ENCODE data around the gene GRAP2.
"Not testable (repeated sequence)": the region's sequence is repeated elsewhere in the genome, so short reads cannot be mapped to it uniquely, and the experiment has no call there.

The GRAP2 gene

DNA sequence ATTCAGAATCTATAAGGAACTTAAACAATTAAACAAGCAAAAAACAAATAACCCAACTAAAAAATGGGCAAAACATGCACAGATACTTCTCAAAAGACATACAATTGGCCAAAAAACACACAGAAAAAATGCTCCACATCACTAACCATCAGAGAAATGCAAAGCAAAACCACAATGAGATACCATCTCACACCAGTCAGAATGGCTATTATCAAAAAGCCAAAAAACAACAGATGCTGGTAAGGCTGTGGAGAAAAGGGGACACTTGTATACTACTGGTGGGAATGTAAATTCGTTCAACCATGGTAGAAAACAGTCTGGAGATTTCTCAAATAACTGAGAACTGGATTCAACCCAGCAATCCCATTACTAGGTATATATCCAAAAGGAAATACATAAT, 32.1 kb upstream of the GRAP2 start:
- Histone ChIP-seq H3K79me2 (ENCODE audit: control insufficient read depth, insufficient read depth, low read length) (no peaks in the 10 kb centered on the region), H3K27me3 (ENCODE audit: insufficient read depth, low read length, poor library complexity) (no peaks in the 10 kb centered on the region), H3K36me3 (ENCODE audit: control insufficient read depth, insufficient read depth, low read length) (no peaks in the 10 kb centered on the region), H3K27ac (ENCODE audit: low read depth, low read length) (no peak overlapping the region), H3K4me2 (ENCODE audit: low read length) (no peak overlapping the region), H3K79me1 (ENCODE audit: low read length) (no peaks in the 10 kb centered on the region), H3K9ac (ENCODE audit: low read length) (no peak overlapping the region), H2BK15ac (replicated peaks; ENCODE audit: low read depth) (no peak overlapping the region), H3K4ac (ENCODE audit: low read depth, low read length) (no peak overlapping the region), H2BK120ac (ENCODE audit: low read depth, low read length) (no peak overlapping the region), H2AK5ac (ENCODE audit: low read length) (no peak overlapping the region), H3K4me1 (ENCODE audit: control insufficient read depth, low read depth, low read length) (no peaks in the 10 kb centered on the region), H4K8ac (ENCODE audit: low read depth, low read length) (no peak overlapping the region), H4K5ac (ENCODE audit: low read length) (no peak overlapping the region), H3K4me3 (ENCODE audit: low read length) (no peak overlapping the region), H3K18ac (ENCODE audit: low read length) (no peak overlapping the region), H2BK5ac (ENCODE audit: low read length) (no peak overlapping the region), H3K23ac (ENCODE audit: low read length) (no peak overlapping the region), H3K56ac (ENCODE audit: low read length) (no peak overlapping the region)
- no CpG with 5 or more reads among the region's 1 CpG for WGBS (ENCODE audit: extremely low coverage, insufficient coverage, low lambda C conversion rate)
- no peak for DNase-seq

GRCh38 chr22:39869797-39870196, 31.1 kb upstream of the GRAP2 start:
- H4K8ac ChIP-seq (ENCODE audit: low read depth, low read length); H3K9ac ChIP-seq (ENCODE audit: low read length); H4K5ac ChIP-seq (ENCODE audit: low read length); H3K36me3 ChIP-seq (ENCODE audit: control insufficient read depth, insufficient read depth, low read length); H2AK5ac ChIP-seq (ENCODE audit: low read length); H3K4me3 ChIP-seq (ENCODE audit: low read length); H2BK120ac ChIP-seq (ENCODE audit: low read depth, low read length); H3K79me2 ChIP-seq (ENCODE audit: control insufficient read depth, insufficient read depth, low read length); H3K27ac ChIP-seq (ENCODE audit: low read depth, low read length); H3K23ac ChIP-seq (ENCODE audit: low read length); H3K4ac ChIP-seq (ENCODE audit: low read depth, low read length); H2BK15ac ChIP-seq (replicated peaks; ENCODE audit: low read depth); H2BK5ac ChIP-seq (ENCODE audit: low read length); H3K18ac ChIP-seq (ENCODE audit: low read length); DNase-seq; H3K56ac ChIP-seq (ENCODE audit: low read length); H3K4me1 ChIP-seq (ENCODE audit: control insufficient read depth, low read depth, low read length); H3K27me3 ChIP-seq (ENCODE audit: insufficient read depth, low read length, poor library complexity); H3K4me2 ChIP-seq (ENCODE audit: low read length); H3K79me1 ChIP-seq (ENCODE audit: low read length): not testable (repeated sequence)
- WGBS (ENCODE audit: extremely low coverage, insufficient coverage, low lambda C conversion rate), result no CpG with 5 or more reads among the region's 2 CpGs

GRCh38 chr22:39871008-39871798, 29.7 kb upstream of the GRAP2 start:
- no peak overlapping the region for H4K5ac ChIP-seq (ENCODE audit: low read length)
- no peak overlapping the region for H2BK5ac ChIP-seq (ENCODE audit: low read length)
- H3K36me3 ChIP-seq (ENCODE audit: control insufficient read depth, insufficient read depth, low read length), result no peaks in the 10 kb centered on the region
- H3K56ac ChIP-seq (ENCODE audit: low read length), result no peak overlapping the region
- WGBS (ENCODE audit: extremely low coverage, insufficient coverage, low lambda C conversion rate), result no CpG with 5 or more reads among the region's 5 CpGs
- no peaks in the 10 kb centered on the region for H3K79me1 ChIP-seq (ENCODE audit: low read length)
- no peaks in the 10 kb centered on the region for H3K4me1 ChIP-seq (ENCODE audit: control insufficient read depth, low read depth, low read length)
- no peaks in the 10 kb centered on the region for H3K27me3 ChIP-seq (ENCODE audit: insufficient read depth, low read length, poor library complexity)
- H3K23ac ChIP-seq (ENCODE audit: low read length), result no peak overlapping the region
- H3K18ac ChIP-seq (ENCODE audit: low read length), result no peak overlapping the region
- H3K4me2 ChIP-seq (ENCODE audit: low read length), result no peak overlapping the region
- no peaks in the 10 kb centered on the region for H3K79me2 ChIP-seq (ENCODE audit: control insufficient read depth, insufficient read depth, low read length)
- H3K4me3 ChIP-seq (ENCODE audit: low read length), result no peak overlapping the region
- no peak overlapping the region for H3K27ac ChIP-seq (ENCODE audit: low read depth, low read length)
- H2AK5ac ChIP-seq (ENCODE audit: low read length), result no peak overlapping the region
- DNase-seq, result no peak
- no peak overlapping the region for H2BK120ac ChIP-seq (ENCODE audit: low read depth, low read length)
- H3K4ac ChIP-seq (ENCODE audit: low read depth, low read length), result no peak overlapping the region
- no peak overlapping the region for H3K9ac ChIP-seq (ENCODE audit: low read length)
- no peak overlapping the region for H4K8ac ChIP-seq (ENCODE audit: low read depth, low read length)
- H2BK15ac ChIP-seq (replicated peaks; ENCODE audit: low read depth), result no peak overlapping the region

- Histone ChIP-seq H2AK5ac (ENCODE audit: low read length) (no peak overlapping the region), H3K4ac (ENCODE audit: low read depth, low read length) (no peak overlapping the region), H4K5ac (ENCODE audit: low read length) (no peak overlapping the region), H4K8ac (ENCODE audit: low read depth, low read length) (no peak overlapping the region), H3K36me3 (ENCODE audit: control insufficient read depth, insufficient read depth, low read length) (no peaks in the 10 kb centered on the region), H3K27ac (ENCODE audit: low read depth, low read length) (no peak overlapping the region), H3K79me2 (ENCODE audit: control insufficient read depth, insufficient read depth, low read length) (no peaks in the 10 kb centered on the region), H3K4me1 (ENCODE audit: control insufficient read depth, low read depth, low read length) (no peaks in the 10 kb centered on the region), H3K18ac (ENCODE audit: low read length) (no peak overlapping the region), H3K4me3 (ENCODE audit: low read length) (no peak overlapping the region), H2BK15ac (replicated peaks; ENCODE audit: low read depth) (no peak overlapping the region), H3K4me2 (ENCODE audit: low read length) (no peak overlapping the region), H3K56ac (ENCODE audit: low read length) (no peak overlapping the region), H3K9ac (ENCODE audit: low read length) (no peak overlapping the region), H3K79me1 (ENCODE audit: low read length) (no peaks in the 10 kb centered on the region), H3K23ac (ENCODE audit: low read length) (no peak overlapping the region), H3K27me3 (ENCODE audit: insufficient read depth, low read length, poor library complexity) (no peaks in the 10 kb centered on the region), H2BK5ac (ENCODE audit: low read length) (no peak overlapping the region), H2BK120ac (ENCODE audit: low read depth, low read length) (no peak overlapping the region)
- no CpG with 5 or more reads among the region's 1 CpG for WGBS (ENCODE audit: extremely low coverage, insufficient coverage, low lambda C conversion rate)
- no peak for DNase-seq
Observed at GRCh38 chr22:39872548-39872947, 28.3 kb upstream of the GRAP2 start.

DNA sequence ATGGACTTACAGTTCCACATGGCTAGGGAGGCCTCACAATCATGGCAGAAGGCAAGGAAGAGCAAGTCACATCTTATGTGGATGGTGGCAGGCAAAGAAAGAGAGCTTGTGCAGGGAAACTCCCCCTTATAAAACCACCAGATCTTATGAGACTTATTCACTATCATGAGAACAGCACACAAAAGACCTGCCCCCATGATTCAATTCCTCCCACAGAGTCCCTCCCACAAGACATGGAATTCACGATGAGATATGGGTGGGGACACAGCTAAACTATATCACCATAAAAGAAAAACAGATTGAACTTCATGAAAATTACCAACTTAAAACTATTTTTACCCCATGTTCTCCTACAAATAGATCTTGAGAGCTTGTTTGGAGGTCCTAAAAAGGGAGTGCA, 26.9 kb upstream of the GRAP2 start:
- H3K79me1 ChIP-seq (ENCODE audit: low read length), result no peaks in the 10 kb centered on the region
- H3K23ac ChIP-seq (ENCODE audit: low read length), result no peak overlapping the region
- WGBS (ENCODE audit: extremely low coverage, insufficient coverage, low lambda C conversion rate), result no CpG with 5 or more reads among the region's 1 CpG
- H4K5ac ChIP-seq (ENCODE audit: low read length), result no peak overlapping the region
- no peak overlapping the region for H3K27ac ChIP-seq (ENCODE audit: low read depth, low read length)
- no peak overlapping the region for H2BK5ac ChIP-seq (ENCODE audit: low read length)
- no peaks in the 10 kb centered on the region for H3K79me2 ChIP-seq (ENCODE audit: control insufficient read depth, insufficient read depth, low read length)
- H2BK120ac ChIP-seq (ENCODE audit: low read depth, low read length), result no peak overlapping the region
- no peak overlapping the region for H3K9ac ChIP-seq (ENCODE audit: low read length)
- H3K18ac ChIP-seq (ENCODE audit: low read length), result no peak overlapping the region
- H3K4ac ChIP-seq (ENCODE audit: low read depth, low read length), result no peak overlapping the region
- no peak overlapping the region for H4K8ac ChIP-seq (ENCODE audit: low read depth, low read length)
- H3K4me3 ChIP-seq (ENCODE audit: low read length), result no peak overlapping the region
- no peaks in the 10 kb centered on the region for H3K4me1 ChIP-seq (ENCODE audit: control insufficient read depth, low read depth, low read length)
- no peak overlapping the region for H2AK5ac ChIP-seq (ENCODE audit: low read length)
- no peak overlapping the region for H3K56ac ChIP-seq (ENCODE audit: low read length)
- no peaks in the 10 kb centered on the region for H3K27me3 ChIP-seq (ENCODE audit: insufficient read depth, low read length, poor library complexity)
- no peak for DNase-seq
- no peak overlapping the region for H2BK15ac ChIP-seq (replicated peaks; ENCODE audit: low read depth)
- H3K36me3 ChIP-seq (ENCODE audit: control insufficient read depth, insufficient read depth, low read length), result no peaks in the 10 kb centered on the region
- no peak overlapping the region for H3K4me2 ChIP-seq (ENCODE audit: low read length)
